PC-3 (cell line): ENCODE measurements around the gene PLGLB1.
"Not testable (repeated sequence)": the region's sequence is repeated elsewhere in the genome, so short reads cannot be mapped to it uniquely, and the experiment has no call there.

Experiments
- CTCF ChIP-seq: fragments of 300-600 bp; sonication (generic); conservative IDR thresholded peaks from 2 replicates; pipeline ENCODE4 v1.5.1; 2017; ENCODE audit warnings: antibody characterized with exemption, low read depth, mild to moderate bottlenecking, low read length
- EZH2 ChIP-seq: fragments of 300-600 bp; sonication (generic); IDR thresholded peaks from one replicate; pipeline ENCODE4 v1.6.1; 2017; ENCODE audit warnings: antibody characterized with exemption, mild to moderate bottlenecking, low read length; ENCODE audit not compliant: unreplicated experiment

- TF ChIP-seq CTCF, EZH2: not testable (repeated sequence)
These were observed 5.2 kb upstream of the PLGLB1 start for GRCh38 chr2:87026816-87027215.
